Kidney (tissue), 14 donors: ENCODE results near the gene PDGFRB. TPM values are rescaled to one million over a fixed set of nuclear protein-coding genes. Genes with fewer than 3 reads are reported as not detected.

Experiments
- DNase-seq, 5 donors: peaks; one replicate each; pipeline ENCODE4 v3.0.0-alpha.2; 2013 to 2020
- FAIRE-seq: peaks from 2 replicates; lab custom pipeline; 2012; peaks lifted over from hg19 to GRCh38; lab: Jason Lieb, UNC
- H3K27ac ChIP-seq, 2 donors: one replicate each; pipeline ENCODE4 v1.7.0; 2013; ENCODE audit warnings: low read depth in 2 of 2, low read length in 2 of 2, inconsistent platforms in 1 of 2
- H3K27me3 ChIP-seq: one replicate; pipeline ENCODE4 v1.7.1; 2013; ENCODE audit warnings: low read length, inconsistent platforms; ENCODE audit not compliant: control insufficient read depth, insufficient read depth
- H3K36me3 ChIP-seq, 3 donors: one replicate each; pipeline versions ENCODE4 v1.7.0 to v1.7.1; 2013; ENCODE audit warnings: low read length in 3 of 3, control low read depth in 1 of 3, inconsistent platforms in 1 of 3; ENCODE audit not compliant: insufficient read depth in 3 of 3, control insufficient read depth in 2 of 3
- H3K4me1 ChIP-seq, 3 donors: one replicate each; pipeline versions ENCODE4 v1.7.0 to v1.7.1; 2013; ENCODE audit warnings: low read length in 3 of 3, inconsistent platforms in 1 of 3, low read depth in 1 of 3; ENCODE audit not compliant: control insufficient read depth in 2 of 3, insufficient read depth in 2 of 3
- H3K4me3 ChIP-seq, 3 donors: one replicate each; pipeline versions ENCODE4 v1.7.0 to v1.8.1; 2013; ENCODE audit warnings: low read length in 3 of 3, control low read depth in 1 of 3, inconsistent platforms in 1 of 3
- H3K9ac ChIP-seq, 3 donors: one replicate each; pipeline versions ENCODE4 v1.7.0 to v1.7.1; 2013; ENCODE audit warnings: low read length in 3 of 3, control low read depth in 1 of 3, inconsistent platforms in 1 of 3
- H3K9me3 ChIP-seq, 3 donors: one replicate each; pipeline versions ENCODE4 v1.7.0 to v1.7.1; 2013; ENCODE audit warnings: low read length in 3 of 3, control low read depth in 1 of 3, inconsistent platforms in 1 of 3; ENCODE audit not compliant: control insufficient read depth in 2 of 3, insufficient read depth in 1 of 3
- intact Hi-C: fragments of 100-400 bp; cut with DNase I; formaldehyde crosslinking; loops from one replicate; pipeline ENCODE4 v1.11.1; 2022
- polyA plus RNA-seq: library from polyadenylated mRNA; stranded (reverse); fragments of 350-450 nt; fragmentation: Illumina TruSeq; extraction: RNeasy Lipid Tissue Mini Kit (QIAGEN cat#74804); gene quantifications from one replicate; pipeline ENCODE4 v1.2.3, GENCODE V29; 2014; ENCODE audit warnings: low read depth, low replicate concordance; ENCODE audit not compliant: insufficient read depth
- total RNA-seq: library from RNA; stranded (reverse); fragmentation: NEBNext Ultra II Directional; extraction: Animal tissue kit (Norgen Biotek cat#: 25700); gene quantifications from one replicate; pipeline ENCODE4 v1.2.1, GENCODE V29; 2021
- TF ChIP-seq, protein P1 (sequence below): IDR thresholded peaks from 3 replicates; pipeline ENCODE4 v1.5.1; 2012; ENCODE audit warnings: mild to moderate bottlenecking, moderate library complexity, borderline replicate concordance; ENCODE audit not compliant: insufficient read depth; ENCODE audit errors: extremely low read depth
- donor health status: control.
- donor health status: control.
- donor health status: control.
- donor health status: control.
- donor health status: control.
- donor health status: DM: yes; HTN: yes; CAD: no.
- donor health status: Normal renal cell carcinoma (clear cell type).

Gene PDGFRB
- total and polyA plus RNA-seq, 2 donors from 2014 or later = 50.4 to 104 TPM

DNA sequence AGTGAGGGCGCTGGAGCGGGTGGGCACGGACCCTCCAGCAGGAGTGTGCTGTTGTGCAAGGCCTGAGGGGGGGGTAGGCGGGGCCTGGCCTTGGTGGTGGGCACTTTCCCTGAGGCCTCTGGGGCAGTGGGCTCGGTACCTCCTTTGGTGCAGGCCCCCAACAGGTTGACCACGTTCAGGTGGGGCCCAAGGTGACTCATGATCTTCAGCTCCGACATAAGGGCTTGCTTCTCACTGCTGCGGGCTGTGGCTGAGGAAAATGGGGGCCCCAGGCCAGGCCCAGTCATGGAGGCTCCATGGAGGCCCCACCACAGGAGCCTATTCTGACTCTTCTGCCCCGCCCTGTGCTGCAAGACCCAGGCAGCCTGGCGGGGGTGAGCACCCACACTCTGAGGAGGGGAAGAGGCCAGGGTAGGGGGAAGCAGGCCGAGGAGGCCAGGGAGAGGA, 31.5 kb downstream of the PDGFRB start:
- Histone ChIP-seq H3K27ac (no peak overlapping the region), H3K27me3 (no peaks in the 10 kb centered on the region), H3K9me3 (no peaks in the 10 kb centered on the region), H3K4me1 (no peaks in the 10 kb centered on the region), H3K9ac (no peak overlapping the region), H3K4me3 (no peak overlapping the region), H3K36me3 (peaks cover under 1 to 7% (median 2%) of the 10 kb centered on the region in 3 donors)
- peak in 1 of 5 donors; percentile 73 for DNase-seq
- FAIRE-seq = no peak
- TF ChIP-seq, protein P1, sequence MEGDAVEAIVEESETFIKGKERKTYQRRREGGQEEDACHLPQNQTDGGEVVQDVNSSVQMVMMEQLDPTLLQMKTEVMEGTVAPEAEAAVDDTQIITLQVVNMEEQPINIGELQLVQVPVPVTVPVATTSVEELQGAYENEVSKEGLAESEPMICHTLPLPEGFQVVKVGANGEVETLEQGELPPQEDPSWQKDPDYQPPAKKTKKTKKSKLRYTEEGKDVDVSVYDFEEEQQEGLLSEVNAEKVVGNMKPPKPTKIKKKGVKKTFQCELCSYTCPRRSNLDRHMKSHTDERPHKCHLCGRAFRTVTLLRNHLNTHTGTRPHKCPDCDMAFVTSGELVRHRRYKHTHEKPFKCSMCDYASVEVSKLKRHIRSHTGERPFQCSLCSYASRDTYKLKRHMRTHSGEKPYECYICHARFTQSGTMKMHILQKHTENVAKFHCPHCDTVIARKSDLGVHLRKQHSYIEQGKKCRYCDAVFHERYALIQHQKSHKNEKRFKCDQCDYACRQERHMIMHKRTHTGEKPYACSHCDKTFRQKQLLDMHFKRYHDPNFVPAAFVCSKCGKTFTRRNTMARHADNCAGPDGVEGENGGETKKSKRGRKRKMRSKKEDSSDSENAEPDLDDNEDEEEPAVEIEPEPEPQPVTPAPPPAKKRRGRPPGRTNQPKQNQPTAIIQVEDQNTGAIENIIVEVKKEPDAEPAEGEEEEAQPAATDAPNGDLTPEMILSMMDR = no peak
- intact Hi-C loops = no loop called here

DNA sequence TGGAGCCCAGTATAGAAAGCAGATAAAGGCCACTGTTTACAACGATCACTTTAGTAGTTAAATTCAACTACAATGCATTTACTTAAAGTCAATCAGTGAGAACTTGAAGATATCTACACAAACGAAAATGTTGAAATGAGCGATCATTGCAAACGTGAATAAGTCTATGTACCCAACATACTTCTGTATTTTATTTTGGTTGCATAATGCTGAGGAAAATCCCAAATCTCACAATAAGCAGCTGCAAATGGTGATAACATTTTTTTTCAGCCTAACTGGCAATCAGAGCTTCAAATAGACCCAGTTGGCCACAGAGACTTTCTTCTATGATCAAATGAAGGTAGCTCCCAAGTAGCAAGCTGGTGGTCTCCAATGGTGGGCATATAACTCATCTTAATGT, 32.1 kb downstream of the PDGFRB start:
- H3K9me3 ChIP-seq = no peaks in the 10 kb centered on the region
- no peaks in the 10 kb centered on the region for H3K27me3 ChIP-seq
- H3K9ac ChIP-seq = no peak overlapping the region
- DNase-seq = no peak
- H3K4me1 ChIP-seq = no peaks in the 10 kb centered on the region
- H3K4me3 ChIP-seq = no peak overlapping the region
- peaks cover 0 to under 1% (median 0%) of the 10 kb centered on the region in 3 donors for H3K36me3 ChIP-seq
- TF ChIP-seq, protein P1 = no peak
- FAIRE-seq = no peak
- intact Hi-C loops = no loop called here
- no peak overlapping the region for H3K27ac ChIP-seq

DNA sequence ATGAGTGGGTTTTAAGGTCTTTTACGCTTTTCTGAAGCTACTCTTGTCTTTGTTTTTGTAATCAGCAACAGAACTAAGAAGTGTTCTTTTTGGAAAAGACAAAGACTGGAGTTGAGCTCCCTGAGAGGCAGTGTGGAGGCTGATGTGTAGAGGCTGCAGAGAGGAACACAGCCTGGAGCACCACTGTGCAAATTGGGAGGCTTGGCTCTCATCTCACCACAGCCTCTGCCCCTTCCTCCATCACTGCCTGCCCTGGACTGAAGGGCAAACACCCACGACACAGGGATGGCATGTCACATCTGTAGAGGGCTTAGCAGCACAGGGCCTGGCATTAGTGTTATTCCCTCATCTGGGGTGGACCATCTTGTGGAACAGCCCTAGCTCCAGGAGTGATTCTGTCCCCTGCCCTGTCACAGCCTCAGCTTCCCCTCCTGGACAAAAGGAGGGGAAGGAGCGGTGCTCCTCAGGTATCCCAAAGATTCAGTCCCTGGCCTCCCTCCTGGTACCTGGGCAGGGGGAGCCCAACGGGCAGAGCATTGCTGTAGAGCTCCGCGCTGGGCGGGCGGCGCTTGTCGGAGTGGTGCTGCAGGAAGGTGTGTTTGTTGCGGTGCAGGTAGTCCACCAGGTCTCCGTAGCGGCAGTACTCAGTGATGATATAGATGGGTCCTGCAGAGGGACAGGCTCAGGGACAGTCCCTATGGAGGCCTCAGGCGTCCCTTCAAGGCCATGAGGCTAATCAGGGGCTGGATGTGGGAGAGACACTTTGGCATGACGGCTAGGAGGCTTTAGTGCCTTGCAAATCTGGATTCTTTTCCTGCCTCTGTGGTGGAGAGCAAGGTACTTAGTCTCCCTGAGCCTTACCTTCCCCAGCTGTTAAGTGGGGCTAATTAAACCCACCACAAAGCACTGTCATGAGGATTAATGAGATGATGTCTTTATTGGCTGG, 32.8 kb downstream of the PDGFRB start:
- intact Hi-C loops = no loop called here
- Histone ChIP-seq H3K36me3 (no peaks in the 10 kb centered on the region), H3K27me3 (no peaks in the 10 kb centered on the region), H3K9me3 (no peaks in the 10 kb centered on the region), H3K4me3 (no peak overlapping the region), H3K9ac (no peak overlapping the region), H3K4me1 (no peaks in the 10 kb centered on the region), H3K27ac (no peak overlapping the region)
- DNase-seq (peak in 2 of 5 donors; percentile 27 to 59), FAIRE-seq (no peak)
- TF ChIP-seq, protein P1 = no peak
